Measurements from ENCODE around the gene ASNS. TPM values are rescaled to one million over a fixed set of nuclear protein-coding genes. Genes with fewer than 3 reads are reported as not detected.
A peak's percentile ranks its signal among the peaks of the same experiment; 100 is the strongest.
"Not testable (repeated sequence)": the region's sequence is repeated elsewhere in the genome, so short reads cannot be mapped to it uniquely, and the experiment has no call there.

ASNS gene, protein sequence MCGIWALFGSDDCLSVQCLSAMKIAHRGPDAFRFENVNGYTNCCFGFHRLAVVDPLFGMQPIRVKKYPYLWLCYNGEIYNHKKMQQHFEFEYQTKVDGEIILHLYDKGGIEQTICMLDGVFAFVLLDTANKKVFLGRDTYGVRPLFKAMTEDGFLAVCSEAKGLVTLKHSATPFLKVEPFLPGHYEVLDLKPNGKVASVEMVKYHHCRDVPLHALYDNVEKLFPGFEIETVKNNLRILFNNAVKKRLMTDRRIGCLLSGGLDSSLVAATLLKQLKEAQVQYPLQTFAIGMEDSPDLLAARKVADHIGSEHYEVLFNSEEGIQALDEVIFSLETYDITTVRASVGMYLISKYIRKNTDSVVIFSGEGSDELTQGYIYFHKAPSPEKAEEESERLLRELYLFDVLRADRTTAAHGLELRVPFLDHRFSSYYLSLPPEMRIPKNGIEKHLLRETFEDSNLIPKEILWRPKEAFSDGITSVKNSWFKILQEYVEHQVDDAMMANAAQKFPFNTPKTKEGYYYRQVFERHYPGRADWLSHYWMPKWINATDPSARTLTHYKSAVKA
- total RNA-seq (2014; rRNA removed; shearing (Covaris generic)), result 166 and 183 TPM in 2 replicates
- polyA plus RNA-seq (2016; fragmentation: Nextera tagmentation; extraction: Ambion mirVana), result 154 and 163 TPM in 2 replicates
- long read RNA-seq, transcript ASNS-202 (13 exons, 1,994 nt), result major isoform, 157 of 207 reads
- long read RNA-seq, partial matches to known transcripts, result 43 of 207 reads
- long read RNA-seq, other reads (novel, unspliced or antisense), result 1 of 207 reads

DNA sequence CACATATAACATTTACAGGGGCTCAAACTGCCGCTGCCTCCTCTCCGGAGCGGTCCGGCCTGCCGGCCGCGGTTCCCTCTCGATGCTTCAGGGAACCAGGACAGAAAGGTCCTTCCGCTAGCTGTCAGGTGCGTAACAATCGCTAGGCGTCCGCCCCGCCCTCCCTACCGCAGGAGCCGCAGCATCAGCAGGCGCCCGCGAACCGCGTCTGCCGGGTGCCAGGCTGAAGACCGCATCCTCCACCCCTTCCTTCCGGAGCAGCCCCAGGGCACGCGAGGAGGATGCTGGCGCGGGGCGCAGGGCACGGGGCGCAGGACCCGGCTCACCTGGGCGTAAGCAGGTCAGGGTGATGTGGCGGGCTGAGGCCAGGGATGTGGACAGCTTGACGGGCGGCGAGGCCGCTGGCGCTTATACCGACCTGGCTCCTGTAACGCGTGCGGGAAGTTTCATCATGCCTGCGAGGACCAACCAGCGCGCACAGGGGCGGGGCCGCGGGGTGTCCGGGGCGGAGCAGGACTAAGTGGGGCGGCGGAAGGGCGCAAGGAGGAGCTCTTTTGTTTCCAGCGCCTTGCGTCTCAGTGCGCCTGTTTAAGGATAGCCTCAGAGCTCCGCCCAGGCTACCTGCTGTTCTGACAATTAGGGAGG lies at the start of gene ASNS:
TSS of gene ASNS (minus strand) at position 384 of the 645 bp plus-strand sequence. CDS start 3,252 bp downstream, outside the sequence.
- DNase-seq (ENCODE audit: low spot score), result peak; percentile 99
- H3K36me3 Mint-ChIP-seq (ENCODE audit: low read depth), result peaks cover 26% of the 10 kb centered on the region
- H3K36me3 ChIP-seq (ENCODE audit: insufficient read depth), result peaks cover 20% of the 10 kb centered on the region; the same call in 1 of the 2 replicates
- H3K4me3 ChIP-seq, result peak within 1 kb of the TSS; percentile 76
- peak; percentile 93 for ATAC-seq
- peak within 1 kb of the TSS; percentile 93 for H3K27ac ChIP-seq (ENCODE audit: low read depth)
- H3K9me2 ChIP-seq (ENCODE audit: insufficient read depth), result no peaks in the 10 kb centered on the region
- H3K79me2 ChIP-seq (replicated peaks; ENCODE audit: insufficient read depth), result peaks cover 30% of the 10 kb centered on the region
- H2AFZ ChIP-seq, result peak within 1 kb of the TSS; percentile 78; the same call in 1 of the 2 replicates
- H3K27me3 ChIP-seq (ENCODE audit: insufficient read depth), result peaks cover 27% of the 10 kb centered on the region
- H3K4me1 ChIP-seq (ENCODE audit: insufficient read depth), result peaks cover 15% of the 10 kb centered on the region
- H3K4me2 ChIP-seq, result peak within 1 kb of the TSS; percentile 82
- H3K27ac Mint-ChIP-seq, result peak within 1 kb of the TSS; percentile 96
- H3K27me3 Mint-ChIP-seq (ENCODE audit: insufficient read depth, low read depth, poor library complexity), result peaks cover 17% of the 10 kb centered on the region
- H4K20me1 ChIP-seq (replicated peaks; ENCODE audit: insufficient read depth), result peaks cover 25% of the 10 kb centered on the region
- no peaks in the 10 kb centered on the region; the same call in 2 of the 3 replicates for H3K9me3 Mint-ChIP-seq
- H3K4me3 Mint-ChIP-seq, result peak within 1 kb of the TSS; percentile 96
- no peaks in the 10 kb centered on the region for H3F3A ChIP-seq (replicated peaks; ENCODE audit: low read depth)
- H3K4me1 Mint-ChIP-seq, result peaks cover 36% of the 10 kb centered on the region
- peak; percentile 100 for TF ChIP-seq POLR2AphosphoS5 (IDR thresholded peaks at IDR 0.05; ENCODE audit: low read depth)
- TF ChIP-seq JUNB (IDR thresholded peaks at IDR 0.05; ENCODE audit: unreplicated experiment), result no peak
- TF ChIP-seq CREB1 (CRISPR knock-in tag; IDR thresholded peaks at IDR 0.05; ENCODE audit: low read depth), result peak; percentile 54; the same call in 1 of the 2 replicates
- TF ChIP-seq, protein P1, sequence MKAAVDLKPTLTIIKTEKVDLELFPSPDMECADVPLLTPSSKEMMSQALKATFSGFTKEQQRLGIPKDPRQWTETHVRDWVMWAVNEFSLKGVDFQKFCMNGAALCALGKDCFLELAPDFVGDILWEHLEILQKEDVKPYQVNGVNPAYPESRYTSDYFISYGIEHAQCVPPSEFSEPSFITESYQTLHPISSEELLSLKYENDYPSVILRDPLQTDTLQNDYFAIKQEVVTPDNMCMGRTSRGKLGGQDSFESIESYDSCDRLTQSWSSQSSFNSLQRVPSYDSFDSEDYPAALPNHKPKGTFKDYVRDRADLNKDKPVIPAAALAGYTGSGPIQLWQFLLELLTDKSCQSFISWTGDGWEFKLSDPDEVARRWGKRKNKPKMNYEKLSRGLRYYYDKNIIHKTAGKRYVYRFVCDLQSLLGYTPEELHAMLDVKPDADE (IDR thresholded peaks at IDR 0.05), result 0 out of 2 replicates have a peak, but pooled peaks have one; percentile 26
- TF ChIP-seq, protein P2, sequence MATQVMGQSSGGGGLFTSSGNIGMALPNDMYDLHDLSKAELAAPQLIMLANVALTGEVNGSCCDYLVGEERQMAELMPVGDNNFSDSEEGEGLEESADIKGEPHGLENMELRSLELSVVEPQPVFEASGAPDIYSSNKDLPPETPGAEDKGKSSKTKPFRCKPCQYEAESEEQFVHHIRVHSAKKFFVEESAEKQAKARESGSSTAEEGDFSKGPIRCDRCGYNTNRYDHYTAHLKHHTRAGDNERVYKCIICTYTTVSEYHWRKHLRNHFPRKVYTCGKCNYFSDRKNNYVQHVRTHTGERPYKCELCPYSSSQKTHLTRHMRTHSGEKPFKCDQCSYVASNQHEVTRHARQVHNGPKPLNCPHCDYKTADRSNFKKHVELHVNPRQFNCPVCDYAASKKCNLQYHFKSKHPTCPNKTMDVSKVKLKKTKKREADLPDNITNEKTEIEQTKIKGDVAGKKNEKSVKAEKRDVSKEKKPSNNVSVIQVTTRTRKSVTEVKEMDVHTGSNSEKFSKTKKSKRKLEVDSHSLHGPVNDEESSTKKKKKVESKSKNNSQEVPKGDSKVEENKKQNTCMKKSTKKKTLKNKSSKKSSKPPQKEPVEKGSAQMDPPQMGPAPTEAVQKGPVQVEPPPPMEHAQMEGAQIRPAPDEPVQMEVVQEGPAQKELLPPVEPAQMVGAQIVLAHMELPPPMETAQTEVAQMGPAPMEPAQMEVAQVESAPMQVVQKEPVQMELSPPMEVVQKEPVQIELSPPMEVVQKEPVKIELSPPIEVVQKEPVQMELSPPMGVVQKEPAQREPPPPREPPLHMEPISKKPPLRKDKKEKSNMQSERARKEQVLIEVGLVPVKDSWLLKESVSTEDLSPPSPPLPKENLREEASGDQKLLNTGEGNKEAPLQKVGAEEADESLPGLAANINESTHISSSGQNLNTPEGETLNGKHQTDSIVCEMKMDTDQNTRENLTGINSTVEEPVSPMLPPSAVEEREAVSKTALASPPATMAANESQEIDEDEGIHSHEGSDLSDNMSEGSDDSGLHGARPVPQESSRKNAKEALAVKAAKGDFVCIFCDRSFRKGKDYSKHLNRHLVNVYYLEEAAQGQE (IDR thresholded peaks at IDR 0.05; ENCODE audit: unreplicated experiment), result peak; percentile 18

DNA sequence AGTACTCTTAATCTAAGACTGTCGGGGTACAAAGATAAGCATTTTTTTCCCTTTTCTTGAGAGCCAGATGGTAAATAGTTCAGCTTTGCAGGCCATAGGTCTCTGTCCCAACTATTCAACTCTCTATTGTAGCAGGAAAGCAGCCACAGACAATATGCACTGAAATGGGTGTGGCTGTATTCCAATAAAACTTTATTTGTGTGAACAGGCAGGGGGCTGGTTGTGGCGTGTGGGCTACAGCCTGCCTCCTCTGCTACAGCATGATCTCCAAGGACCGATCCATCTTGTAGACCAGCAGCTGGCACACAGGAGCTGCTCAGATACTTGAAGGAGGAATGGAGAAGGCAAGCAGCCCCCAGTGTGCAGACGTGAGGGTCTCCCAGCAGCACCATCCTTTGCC lies 49.0 kb upstream of the ASNS start:
- H3K9me3 Mint-ChIP-seq; H3K27me3 ChIP-seq (ENCODE audit: insufficient read depth); H3K27ac ChIP-seq (ENCODE audit: low read depth); H4K20me1 ChIP-seq (replicated peaks; ENCODE audit: insufficient read depth); H3K9me2 ChIP-seq (ENCODE audit: insufficient read depth); H3K79me2 ChIP-seq (replicated peaks; ENCODE audit: insufficient read depth); H2AFZ ChIP-seq; H3K36me3 Mint-ChIP-seq (ENCODE audit: low read depth); H3F3A ChIP-seq (replicated peaks; ENCODE audit: low read depth); DNase-seq (ENCODE audit: low spot score); H3K27ac Mint-ChIP-seq; H3K36me3 ChIP-seq (ENCODE audit: insufficient read depth); H3K27me3 Mint-ChIP-seq (ENCODE audit: insufficient read depth, low read depth, poor library complexity); ATAC-seq; H3K4me2 ChIP-seq; H3K4me3 Mint-ChIP-seq; H3K4me1 ChIP-seq (ENCODE audit: insufficient read depth); H3K4me3 ChIP-seq: not testable (repeated sequence)
- peaks cover 17% of the 10 kb centered on the region for H3K4me1 Mint-ChIP-seq

DNA sequence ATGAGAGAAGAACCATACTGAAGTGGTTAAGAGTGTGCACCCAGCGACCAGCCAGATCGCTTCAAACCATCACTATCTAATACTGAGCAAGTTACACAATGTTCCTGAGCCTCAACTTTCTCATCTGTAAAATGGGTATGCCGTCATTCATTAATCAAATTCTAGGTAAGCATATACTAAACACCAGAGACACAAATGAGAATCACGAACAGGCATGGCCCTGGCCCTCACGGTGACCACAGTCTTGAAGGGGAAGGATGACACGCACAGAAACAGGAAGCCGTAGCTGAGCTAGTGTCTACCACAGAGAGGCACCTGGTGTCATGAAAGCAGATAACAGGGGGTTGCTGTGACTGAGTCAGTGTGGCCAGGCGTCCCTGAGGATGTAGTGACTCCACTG lies 43.1 kb upstream of the ASNS start:
- not testable (repeated sequence) for H3F3A ChIP-seq (replicated peaks; ENCODE audit: low read depth); H3K4me1 ChIP-seq (ENCODE audit: insufficient read depth); H3K36me3 ChIP-seq (ENCODE audit: insufficient read depth); H3K27ac Mint-ChIP-seq; DNase-seq (ENCODE audit: low spot score); H2AFZ ChIP-seq; H4K20me1 ChIP-seq (replicated peaks; ENCODE audit: insufficient read depth); ATAC-seq; H3K27me3 ChIP-seq (ENCODE audit: insufficient read depth); H3K9me2 ChIP-seq (ENCODE audit: insufficient read depth); H3K4me3 Mint-ChIP-seq; H3K4me3 ChIP-seq; H3K9me3 Mint-ChIP-seq; H3K4me2 ChIP-seq; H3K79me2 ChIP-seq (replicated peaks; ENCODE audit: insufficient read depth); H3K27ac ChIP-seq (ENCODE audit: low read depth); H3K36me3 Mint-ChIP-seq (ENCODE audit: low read depth)
- peaks cover 19% of the 10 kb centered on the region for H3K4me1 Mint-ChIP-seq
- peaks cover 13% of the 10 kb centered on the region for H3K27me3 Mint-ChIP-seq (ENCODE audit: insufficient read depth, low read depth, poor library complexity)
